ENCODE data around the gene RDX.
"Not testable (repeated sequence)": the region's sequence is repeated elsewhere in the genome, so short reads cannot be mapped to it uniquely, and the experiment has no call there.

RDX gene

GRCh38 chr11:110269996-110270395, 26.4 kb downstream of the RDX start:
- no peak for DNase-seq

- DNase-seq: no peak
These were observed 28.0 kb downstream of the RDX start for GRCh38 chr11:110268441-110268840.

- DNase-seq: no peak
These were observed 34.4 kb downstream of the RDX start for GRCh38 chr11:110262072-110262403.

GRCh38 chr11:110261195-110262071, 35.0 kb downstream of the RDX start:
- DNase-seq: no peak

- DNase-seq: no peak
These were observed 42.9 kb downstream of the RDX start for GRCh38 chr11:110253525-110253924.

GRCh38 chr11:110251836-110252235, 44.6 kb downstream of the RDX start:
- DNase-seq: no peak

- DNase-seq: no peak
These were observed 46.2 kb downstream of the RDX start for GRCh38 chr11:110250168-110250567.

- DNase-seq: no peak
These were observed 46.6 kb downstream of the RDX start for GRCh38 chr11:110249766-110250165.

GRCh38 chr11:110249066-110249465, 47.3 kb downstream of the RDX start:
- DNase-seq: no peak

- DNase-seq: no peak
These were observed 52.6 kb downstream of the RDX start for GRCh38 chr11:110243791-110244190.

- DNase-seq: no peak
These were observed 53.7 kb downstream of the RDX start for GRCh38 chr11:110242746-110243145.

- no peak for DNase-seq
These were observed 54.2 kb downstream of the RDX start for GRCh38 chr11:110242188-110242587.

GRCh38 chr11:110235966-110236365, 60.4 kb downstream of the RDX start:
- DNase-seq: no peak

- DNase-seq: no peak
These were observed 66.0 kb downstream of the RDX start for GRCh38 chr11:110230377-110230776.

- DNase-seq: no peak
These were observed 77.2 kb downstream of the RDX start for GRCh38 chr11:110219006-110219785.

GRCh38 chr11:110217936-110218335, 78.5 kb downstream of the RDX start:
- no peak for DNase-seq

- DNase-seq: no peak
These were observed 79.1 kb downstream of the RDX start for GRCh38 chr11:110217223-110217877.

- not testable (repeated sequence) for DNase-seq
These were observed 87.1 kb downstream of the RDX start for GRCh38 chr11:110209313-110209694.

GRCh38 chr11:110208678-110209312, 87.6 kb downstream of the RDX start:
- peak; percentile 23 for DNase-seq

- DNase-seq: no peak
These were observed 89.3 kb downstream of the RDX start for GRCh38 chr11:110207123-110207522.

GRCh38 chr11:110200836-110201235, 95.6 kb downstream of the RDX start:
- no peak for DNase-seq

- no peak for DNase-seq
These were observed 96.2 kb downstream of the RDX start for GRCh38 chr11:110200241-110200640.
